ENCODE data around the gene RFX4.

Gene RFX4

DNA sequence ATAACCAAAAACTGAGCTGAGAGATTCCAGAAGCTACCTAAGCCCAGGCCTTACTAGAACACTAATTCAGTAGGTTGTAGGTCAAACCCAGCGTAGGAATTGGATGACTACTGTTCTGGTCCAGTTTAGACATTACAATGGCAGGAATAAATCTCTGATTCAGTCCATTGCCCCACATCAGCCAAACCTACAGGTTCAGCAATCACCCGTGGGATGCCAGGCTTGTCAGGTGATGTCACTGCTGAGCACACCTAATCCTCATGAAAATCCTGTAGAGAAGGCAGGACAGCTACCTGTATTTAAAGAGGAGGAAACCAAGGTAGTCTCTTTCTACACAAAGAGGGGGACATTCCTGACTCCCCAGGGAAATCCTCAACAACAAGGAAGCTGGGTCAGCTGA is 63.7 kb downstream of the RFX4 start:
- DNase-seq (ENCODE audit: low read depth): no peak

DNA sequence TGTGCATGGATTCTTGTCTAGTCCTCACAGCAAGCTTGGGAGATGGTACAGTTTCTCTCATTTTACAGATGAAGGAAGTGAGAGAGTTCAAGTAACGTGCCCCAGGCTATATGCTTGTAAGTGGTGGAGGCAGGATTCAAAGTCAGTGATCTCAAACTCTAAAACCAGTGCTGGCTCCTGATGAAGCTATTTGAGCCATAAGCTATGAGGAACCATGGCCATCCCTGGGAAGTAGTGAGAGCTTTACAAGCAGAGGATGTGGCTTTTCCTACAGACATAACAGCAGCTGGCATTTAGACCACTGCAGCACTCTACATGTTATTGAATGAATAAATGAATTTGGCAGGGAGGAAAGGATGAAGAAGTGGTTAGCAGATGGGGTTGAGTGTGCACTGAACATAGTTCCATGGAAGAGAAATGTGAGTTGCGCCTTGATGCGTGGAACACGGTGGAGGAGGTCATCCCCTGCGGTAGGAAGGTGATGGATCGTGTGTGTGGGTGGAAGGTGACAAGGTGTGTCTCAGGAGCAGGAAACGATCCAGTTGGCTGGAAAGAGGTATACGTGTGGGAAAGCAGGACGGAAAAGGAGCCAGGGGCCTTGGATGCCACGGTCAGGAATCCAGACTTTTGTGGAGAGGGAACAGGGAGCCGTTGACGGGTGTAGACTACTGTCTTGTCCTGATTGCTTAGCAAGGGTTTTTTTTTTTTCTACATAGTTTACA is 65.2 kb downstream of the RFX4 start:
- DNase-seq (ENCODE audit: low read depth): no peak

DNA sequence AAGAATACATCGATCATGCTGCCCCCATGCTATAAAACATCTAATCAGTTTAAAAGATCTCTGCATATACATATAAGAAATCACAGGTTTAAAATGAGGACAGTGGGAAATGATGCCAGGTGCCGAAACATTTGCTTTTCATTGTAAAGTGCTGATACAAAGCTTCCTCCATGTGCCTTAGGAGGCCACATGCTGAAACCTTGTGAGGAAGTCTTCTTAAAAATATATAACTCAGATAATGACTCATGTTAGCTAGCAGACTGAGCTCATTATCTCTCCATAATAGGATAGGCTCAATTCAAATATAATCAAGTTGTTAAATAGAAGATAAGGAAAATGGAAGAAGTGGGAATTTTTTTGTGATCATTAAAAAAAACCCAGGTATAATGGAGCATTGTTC is 65.9 kb downstream of the RFX4 start:
- DNase-seq (ENCODE audit: low read depth): no peak

DNA sequence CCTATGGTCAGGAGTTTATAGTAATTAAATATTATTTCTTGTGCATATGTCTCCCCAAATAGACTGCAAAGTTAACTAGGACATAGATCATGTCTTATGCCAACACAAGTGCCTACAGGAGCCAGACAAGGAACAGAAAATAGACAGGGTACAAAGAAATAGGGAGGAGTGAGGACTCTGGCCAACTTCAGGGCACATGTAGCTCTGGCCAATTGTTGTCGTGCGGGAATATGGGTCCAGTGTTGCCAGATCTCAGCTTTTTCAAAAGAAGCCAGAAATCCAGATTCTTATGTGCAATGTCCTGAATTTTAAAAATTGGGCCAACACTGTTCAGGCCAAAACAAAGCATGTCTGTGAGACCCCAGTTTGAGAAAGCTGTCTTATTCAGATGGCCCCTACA is 68.7 kb downstream of the RFX4 start:
- DNase-seq (ENCODE audit: low read depth): no peak

DNA sequence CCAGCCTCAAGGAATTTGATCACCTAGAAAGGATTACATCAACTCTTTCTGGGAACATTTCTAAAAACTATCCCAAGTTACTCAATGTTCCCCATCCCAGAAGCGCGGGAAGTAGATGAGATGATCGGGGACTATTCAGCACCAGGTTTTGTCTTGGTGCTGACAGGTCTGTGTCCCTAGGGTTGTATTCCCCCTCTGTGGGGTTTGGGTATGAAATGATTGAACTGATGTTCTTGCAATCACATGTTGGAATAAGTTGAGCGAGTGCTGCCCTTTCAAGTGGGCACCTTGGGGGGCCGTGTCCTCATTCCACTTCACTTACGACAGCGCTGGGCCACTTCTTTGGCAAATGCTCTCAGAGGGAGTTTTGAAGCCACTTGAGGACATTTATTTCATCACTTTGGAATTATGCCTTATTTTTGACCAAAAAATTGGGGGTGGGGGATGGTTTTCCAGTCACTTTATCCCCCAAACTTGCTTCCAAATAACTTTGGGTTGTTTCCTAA is 69.8 kb downstream of the RFX4 start:
- DNase-seq (ENCODE audit: low read depth): no peak

DNA sequence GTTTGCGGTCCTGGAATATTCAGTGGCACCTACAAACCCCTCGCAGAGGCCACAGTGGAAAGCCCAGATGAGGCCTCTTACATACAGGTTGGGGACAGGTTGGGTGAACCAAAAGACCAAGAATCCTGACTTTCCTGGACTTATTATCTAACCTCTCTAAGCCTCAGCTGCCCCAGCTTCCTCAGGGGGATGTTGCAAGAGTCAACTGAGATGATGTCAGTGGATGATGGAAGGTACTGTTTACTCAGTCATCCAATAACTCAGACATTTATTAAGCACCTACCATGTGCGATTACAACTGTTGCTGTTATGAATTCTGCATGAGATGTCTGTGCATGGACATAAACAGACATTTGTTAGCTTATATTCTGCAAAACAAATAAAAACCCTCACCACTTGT is 72.8 kb downstream of the RFX4 start:
- no peak for DNase-seq (ENCODE audit: low read depth)

DNA sequence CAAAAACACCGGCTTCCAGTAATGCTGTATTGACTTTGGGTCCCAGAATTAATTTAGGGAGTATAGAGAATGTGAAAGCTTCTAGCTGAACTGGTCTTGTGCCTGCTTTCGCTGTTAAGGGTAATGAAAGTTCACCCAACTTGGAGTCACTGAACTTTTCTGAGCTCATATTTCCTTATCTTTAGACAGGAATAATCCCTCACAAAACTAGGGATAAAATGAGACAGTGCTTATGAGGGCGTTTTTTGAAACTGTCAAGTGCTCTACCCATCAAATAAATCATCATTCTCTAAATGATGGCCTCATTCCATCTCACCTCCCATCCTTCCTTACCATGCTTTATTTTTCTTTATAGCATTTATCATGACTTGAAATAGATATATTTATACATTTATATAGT is 74.7 kb downstream of the RFX4 start:
- DNase-seq (ENCODE audit: low read depth): no peak

DNA sequence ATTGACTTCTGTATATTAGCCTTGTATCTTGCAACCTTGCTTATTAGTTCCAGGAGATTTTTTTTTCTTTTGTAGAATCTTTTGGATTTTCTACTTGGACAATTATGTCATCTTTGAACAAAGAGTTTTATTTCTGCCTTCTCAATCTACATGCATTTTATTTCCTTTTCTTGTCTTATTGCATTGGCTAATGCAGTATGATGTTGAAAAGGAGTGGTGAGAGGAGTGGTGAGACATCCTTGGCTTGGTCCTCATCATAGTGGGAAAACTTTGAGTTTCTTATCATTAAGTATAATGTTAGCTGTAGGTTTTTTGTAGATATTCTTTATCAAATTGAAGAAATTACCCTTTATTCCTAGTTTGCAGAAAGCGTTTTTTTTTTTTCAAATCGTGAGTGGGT is 80.6 kb downstream of the RFX4 start:
- no peak for DNase-seq (ENCODE audit: low read depth)

DNA sequence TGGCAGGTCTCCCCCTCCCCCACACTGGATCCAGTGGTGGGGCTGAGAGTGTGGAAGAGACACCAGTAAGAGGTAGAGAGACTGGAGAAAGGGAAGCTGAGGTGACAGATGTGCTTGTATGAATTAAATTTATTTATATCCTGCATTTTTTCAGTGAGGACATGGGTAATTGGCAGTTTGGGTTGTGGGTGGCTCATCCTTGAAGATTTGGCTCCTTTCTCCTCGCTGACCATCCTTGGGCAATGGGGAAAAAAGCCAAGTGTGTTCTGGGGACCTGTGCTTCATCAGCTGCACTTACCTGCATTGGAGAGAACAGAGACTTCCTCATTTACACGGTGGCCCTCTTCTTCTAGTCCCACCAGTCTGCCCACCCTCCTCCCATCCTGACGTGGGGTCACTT is 86.4 kb downstream of the RFX4 start:
- DNase-seq (ENCODE audit: low read depth): no peak

DNA sequence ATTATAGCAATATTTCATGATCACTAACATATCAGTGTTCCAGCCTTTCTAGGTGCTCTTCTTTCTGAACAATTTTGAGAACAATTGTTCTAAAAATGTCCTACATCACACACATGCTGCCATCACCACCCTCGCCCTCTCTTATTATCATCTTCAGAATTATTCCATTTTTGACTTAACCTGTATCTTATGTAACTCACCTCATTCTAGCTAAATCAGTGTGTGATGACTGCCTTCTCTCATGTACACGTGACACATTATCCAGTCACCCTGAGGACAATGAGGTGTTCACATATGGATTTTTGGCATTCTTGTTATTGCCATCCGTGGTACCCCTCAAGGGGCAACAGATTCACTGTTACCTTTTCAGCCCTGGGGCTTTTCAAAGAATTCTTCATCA is 87.3 kb downstream of the RFX4 start:
- no peak for DNase-seq (ENCODE audit: low read depth)

DNA sequence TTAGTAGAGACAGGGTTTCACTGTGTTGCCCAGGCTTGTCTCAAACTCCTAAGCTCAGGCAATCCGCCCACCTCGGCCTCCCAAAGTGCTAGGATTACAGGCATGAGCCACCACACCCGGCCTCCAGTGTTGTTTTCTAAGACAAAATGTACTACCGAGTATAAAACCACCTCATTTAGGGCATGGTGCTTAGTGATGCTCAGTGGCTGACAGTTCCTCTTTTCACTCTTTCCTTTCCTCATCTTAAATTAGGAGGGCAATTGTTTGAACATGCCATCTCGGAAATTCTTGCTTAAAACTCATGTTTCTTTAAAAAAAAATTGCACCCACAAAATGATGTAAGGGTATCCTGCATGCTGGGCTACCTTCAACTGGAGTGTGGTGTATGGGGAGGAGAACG is 89.0 kb downstream of the RFX4 start:
- DNase-seq (ENCODE audit: low read depth): no peak

DNA sequence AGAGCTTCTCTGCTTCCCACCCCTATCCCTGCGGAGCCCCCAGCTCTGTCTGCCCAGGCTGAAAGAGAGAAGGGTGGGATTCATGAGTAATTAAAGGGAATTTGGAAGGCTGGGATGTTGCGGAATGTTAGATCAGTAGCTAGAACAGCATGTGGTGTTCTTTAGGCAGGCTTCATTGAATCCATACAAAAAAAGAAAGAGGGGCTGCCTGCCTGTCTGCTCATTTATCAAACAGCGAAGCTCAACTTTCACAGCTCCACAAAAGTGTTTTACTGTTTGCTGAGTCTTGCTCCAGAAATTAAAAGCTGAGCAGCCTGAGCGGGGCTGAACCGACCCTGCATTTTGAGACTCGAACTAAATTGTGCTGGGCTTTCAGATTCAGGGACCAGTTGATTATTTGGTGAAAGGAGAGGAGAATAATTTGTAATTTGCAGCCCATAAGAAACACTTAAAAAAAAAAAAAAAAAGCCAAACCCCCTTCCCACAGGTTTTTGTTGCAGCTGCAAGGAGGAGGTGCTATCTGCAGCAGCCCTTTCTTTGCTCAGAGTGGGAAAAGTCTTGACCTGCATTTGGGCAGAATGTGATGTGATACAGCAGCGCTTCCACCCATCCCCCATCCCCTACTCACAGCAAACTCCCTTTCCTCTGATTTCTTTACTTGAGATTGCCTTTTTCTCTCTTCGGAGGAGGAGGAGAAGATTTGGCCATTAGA is 89.7 kb downstream of the RFX4 start:
- DNase-seq (ENCODE audit: low read depth): no peak

DNA sequence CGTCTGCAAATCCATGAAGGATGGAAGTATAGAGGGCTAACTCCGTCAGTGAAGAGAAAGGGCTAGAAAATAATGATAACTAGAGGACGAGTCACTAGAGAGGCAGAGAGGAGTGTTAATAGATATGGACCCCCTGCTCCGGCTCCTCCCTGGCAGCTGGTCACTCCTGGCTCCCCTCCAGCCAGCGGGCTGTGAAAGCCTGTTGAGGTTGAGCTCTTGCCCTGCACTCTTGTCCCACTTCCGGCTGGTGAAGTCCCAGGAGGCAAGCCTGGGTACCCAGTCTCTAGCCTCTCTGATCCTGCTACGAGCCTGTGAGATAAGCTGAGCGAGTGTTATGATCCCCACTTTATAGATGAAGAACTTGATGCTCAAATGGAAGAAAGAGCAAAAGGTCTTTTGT is 90.3 kb downstream of the RFX4 start:
- DNase-seq (ENCODE audit: low read depth): no peak

DNA sequence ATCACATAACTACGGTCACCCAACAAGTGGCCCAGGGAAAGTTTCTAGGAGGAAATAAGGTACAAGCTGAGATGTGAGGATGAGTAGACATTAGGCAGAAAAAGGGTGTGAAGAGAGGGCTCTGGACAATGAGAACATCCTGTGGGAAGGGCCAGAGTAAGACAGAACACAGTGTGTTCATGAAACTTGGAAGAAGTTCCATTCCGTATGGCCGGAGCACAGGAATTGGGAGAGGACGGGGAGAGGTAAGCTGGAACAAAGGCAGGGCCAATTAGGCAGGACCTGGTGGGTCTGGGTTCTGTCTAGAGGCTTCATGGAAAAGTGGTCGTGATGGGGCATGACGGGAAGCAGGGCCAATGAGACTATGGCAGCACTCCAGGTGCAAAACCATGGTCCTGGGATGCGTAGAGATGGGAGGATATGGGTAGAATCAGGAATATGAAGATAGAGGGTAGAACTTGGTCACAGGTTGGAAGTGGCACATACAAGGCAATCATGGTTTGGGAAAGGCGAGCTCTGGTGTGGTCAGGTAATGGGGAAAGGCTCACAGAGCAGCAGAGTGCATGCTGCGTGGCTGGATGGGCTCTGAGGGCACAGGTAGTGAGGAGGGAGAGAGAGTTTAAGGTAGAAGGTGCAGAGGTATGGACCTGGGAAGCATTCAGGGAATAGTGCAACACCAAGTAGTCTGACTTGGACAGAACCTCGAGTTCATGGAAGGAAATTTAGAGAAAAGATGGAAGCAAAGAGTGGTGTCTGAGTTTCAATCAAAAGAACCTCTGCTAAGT is 93.0 kb downstream of the RFX4 start:
- no peak for DNase-seq (ENCODE audit: low read depth)

DNA sequence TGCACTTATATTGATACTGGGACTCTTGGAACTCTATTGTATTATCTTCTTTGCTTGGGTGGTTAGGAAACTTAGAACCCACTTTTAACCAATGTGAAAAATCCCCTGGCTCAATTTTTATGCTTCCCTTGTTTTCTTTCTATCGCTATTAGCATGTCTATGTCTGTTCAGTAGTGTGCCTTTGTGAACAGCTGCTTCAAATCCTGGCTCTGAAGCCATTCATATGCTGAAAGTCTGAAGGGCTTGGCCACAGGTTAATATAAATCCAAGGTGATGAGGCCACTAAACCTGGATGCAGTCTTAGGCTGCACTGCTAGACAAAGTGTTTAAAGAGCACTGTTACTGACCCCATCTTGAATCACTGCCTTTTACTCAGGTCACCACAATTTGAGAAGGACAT is 96.8 kb downstream of the RFX4 start:
- DNase-seq (ENCODE audit: low read depth): no peak

DNA sequence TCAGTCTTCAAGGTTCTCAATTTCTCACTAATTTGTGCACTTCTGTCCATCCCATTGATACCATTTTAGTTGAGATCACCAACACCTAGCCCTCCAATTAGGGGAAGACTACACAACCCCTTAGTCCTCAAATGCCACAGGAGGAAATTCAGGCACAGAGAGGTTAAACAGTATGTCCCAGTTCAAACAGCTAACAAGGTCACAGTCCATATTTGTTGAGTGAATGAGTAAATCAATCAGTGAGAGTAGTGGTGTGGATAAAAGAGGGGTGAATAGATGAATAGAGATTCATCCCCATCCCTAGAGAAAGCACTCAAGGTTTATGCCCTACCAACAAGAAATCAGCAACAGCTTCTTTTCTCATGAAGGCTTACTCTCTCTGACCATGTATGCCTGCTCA is 97.5 kb downstream of the RFX4 start:
- DNase-seq (ENCODE audit: low read depth): no peak

DNA sequence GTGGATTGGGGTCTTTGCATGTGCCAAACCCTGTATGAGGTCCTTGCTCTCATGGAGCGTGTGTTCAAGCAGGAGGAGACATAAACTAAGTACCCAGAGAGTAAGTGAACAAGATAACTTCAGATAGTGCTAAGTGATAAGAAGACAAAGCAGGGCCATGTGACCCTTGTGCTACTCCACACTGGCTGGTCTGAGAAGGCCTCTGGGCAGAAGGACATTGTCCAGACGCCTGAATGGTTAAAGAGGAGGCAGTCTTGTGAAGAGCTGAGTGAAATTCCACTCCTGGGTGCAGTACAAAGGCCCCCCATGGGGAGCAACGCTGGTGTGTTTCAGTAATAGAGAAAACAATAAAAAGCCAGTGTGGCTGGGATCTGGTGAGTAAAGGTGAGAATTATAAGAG is 98.4 kb downstream of the RFX4 start:
- DNase-seq (ENCODE audit: low read depth): no peak

DNA sequence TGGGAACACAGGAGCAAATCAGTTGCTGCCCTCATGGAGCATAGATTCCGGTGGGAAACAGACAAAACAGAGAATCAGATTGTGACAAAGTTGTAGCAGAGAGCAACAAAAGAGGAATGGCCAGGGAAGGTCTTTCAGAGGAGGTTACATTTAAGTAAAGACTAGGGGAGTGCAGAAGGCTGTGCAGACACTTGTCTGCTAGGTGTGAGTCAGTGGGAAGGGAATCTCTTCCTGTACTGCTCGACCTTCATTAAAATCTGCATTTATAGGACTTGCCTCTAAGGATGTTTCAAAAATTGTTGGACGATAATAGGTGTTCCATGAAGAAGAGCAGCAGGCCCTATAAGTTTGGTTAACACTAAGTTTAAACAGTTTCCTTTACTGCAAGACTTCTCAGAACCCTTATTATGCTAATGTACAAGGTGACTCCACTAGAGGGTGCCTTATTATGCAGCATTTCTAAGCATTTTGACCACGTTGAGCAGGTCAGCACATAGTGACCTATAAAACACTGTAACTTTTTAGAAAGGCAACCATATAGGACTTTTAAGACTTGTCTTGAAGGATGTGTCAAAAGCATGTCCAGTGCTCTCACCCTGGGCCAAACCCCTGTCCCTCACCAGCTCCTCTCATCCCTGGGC is 99.9 kb downstream of the RFX4 start:
- no peak for DNase-seq (ENCODE audit: low read depth)

DNA sequence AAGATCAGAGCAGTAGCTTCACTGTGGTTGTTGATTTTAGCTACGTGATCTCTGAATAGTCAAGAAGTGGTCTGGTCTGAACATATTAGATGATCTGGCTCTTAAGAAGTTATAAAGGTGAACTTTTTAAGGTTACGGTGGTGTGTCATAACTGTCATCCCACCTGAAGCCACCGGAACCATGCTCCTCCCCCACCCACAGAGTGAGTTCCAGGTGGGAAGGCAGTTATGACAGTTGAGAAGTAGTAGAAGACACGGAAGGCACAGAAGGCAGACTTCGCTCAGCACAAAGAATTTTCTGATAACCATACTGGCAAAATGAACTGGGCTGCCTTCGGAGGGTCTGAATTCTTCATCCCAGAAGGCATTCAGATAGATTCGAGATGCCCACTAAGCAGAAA is 101.7 kb downstream of the RFX4 start:
- DNase-seq (ENCODE audit: low read depth): no peak

DNA sequence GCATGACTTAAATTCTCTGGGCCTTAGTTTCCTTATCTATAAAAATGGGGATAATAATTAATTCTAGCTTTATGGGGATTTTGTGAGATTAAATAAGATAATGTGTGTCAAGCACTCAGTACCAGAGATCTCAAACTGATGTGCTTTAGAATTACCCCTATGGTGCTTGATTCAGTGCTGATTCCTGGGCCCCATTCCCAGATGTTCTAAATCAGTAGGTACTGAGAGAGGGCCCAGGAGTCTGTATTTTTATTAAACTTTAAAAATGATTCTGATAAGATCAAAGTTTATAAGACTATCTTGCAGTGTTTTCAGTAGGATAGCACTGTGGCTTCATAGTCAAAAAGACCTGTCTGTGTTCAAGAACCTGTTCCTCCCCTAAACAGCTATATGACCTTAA is 102.6 kb downstream of the RFX4 start:
- no peak for DNase-seq (ENCODE audit: low read depth)

DNA sequence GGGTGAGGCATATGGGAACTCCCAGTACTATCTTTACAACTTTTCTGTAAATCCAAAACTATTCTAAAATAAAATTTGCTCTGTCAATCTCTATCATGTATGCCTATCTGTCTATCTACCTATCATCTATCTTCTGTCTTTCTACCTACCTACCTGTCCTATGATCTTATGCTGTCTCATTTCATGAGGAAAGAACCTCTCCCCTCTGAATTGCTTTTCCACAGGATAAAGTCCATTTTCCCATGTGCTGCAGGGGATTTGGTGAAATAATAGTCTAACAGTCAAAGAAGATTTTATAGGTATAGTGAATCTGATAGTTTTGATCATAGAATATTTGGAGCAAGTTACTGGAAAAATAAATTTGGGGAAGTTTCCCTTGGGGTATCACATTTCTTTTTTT is 104.9 kb downstream of the RFX4 start:
- no peak for DNase-seq (ENCODE audit: low read depth)

DNA sequence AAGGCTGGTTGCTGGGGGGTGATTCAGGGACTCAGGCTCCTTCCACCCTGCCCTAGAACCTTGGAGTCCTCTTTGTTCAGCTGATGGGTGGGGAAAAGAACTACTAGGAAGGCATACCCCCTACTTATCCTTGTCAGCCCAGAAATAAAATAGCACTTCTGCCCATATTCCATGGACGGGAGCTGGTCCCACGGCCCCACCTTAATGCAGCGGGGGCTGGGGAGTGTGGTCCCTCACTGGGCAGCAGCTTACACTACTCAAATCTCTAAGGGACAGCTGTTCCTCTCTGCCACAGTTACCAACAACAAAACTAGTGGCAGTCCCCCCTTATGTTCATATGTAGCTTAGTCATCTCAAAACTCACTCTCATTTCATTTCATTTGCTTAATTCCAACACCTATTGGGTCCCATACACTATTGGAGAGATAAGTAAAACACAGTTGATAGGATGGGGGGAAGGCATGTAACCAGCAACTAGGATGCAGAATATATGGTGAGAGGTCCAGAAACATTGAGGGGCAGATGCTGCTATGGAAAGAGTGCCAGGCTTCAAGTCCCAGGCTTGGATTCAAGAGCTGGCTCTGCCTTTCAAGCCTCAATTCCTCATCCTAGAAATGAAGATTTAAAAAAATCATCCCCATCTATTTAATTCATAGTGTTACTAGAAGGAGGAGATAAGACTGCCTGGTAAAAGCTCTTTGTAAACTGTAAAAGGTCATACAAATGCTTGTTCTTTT is 107.9 kb downstream of the RFX4 start:
- no peak for DNase-seq (ENCODE audit: low read depth)

All from T follicular helper cell (primary cell).